Measurements from ENCODE around the gene UTP3. TPM values are rescaled to one million over a fixed set of nuclear protein-coding genes. Genes with fewer than 3 reads are reported as not detected.

Gene UTP3, protein sequence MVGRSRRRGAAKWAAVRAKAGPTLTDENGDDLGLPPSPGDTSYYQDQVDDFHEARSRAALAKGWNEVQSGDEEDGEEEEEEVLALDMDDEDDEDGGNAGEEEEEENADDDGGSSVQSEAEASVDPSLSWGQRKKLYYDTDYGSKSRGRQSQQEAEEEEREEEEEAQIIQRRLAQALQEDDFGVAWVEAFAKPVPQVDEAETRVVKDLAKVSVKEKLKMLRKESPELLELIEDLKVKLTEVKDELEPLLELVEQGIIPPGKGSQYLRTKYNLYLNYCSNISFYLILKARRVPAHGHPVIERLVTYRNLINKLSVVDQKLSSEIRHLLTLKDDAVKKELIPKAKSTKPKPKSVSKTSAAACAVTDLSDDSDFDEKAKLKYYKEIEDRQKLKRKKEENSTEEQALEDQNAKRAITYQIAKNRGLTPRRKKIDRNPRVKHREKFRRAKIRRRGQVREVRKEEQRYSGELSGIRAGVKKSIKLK
- total RNA-seq: 22.0 and 24.2 TPM in 2 replicates

DNA sequence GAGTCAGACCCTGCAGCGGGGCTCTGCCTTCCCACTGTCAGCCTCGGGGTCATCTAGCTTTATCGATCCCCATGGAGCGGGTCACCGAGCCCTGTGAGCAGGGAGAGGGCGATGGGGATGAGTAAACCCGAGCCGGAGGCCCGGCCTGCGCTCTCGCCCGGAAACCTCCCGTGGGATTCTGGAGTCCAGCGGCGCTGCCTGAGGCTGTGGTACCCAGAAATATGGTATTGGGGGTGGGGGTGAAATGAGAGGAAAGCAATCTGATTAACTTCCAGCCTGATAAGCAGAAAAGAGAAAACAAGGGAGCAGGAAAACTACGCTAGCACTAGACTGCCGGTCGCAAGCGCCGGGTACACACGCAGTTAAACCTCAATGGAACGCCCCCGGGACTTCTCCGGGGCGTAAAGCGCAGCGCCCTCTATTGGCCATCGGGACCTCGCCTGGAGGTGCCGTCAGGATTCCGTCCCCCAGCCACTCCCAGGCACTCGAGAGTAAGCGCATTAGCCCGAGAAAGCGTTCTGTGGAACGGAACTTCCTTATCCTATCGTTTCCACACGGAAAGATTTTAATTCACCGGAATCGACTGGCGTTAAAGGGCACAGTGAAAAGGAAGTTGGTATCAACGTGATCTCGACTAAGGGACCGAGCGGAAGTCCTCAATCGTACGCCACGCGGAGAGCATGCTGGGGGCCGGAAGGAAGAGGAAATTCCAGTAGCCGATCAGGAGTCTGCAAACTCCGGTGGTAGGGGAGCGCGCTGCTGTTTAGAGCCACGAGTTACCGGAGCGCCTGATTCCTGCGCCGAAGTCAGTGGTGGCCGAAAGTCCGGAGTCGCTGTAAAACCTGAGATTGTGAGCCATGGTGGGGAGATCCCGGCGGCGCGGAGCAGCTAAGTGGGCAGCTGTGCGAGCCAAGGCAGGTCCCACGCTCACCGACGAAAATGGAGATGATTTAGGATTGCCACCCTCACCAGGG, at the start of gene UTP3:
TSS of gene UTP3 (plus strand) at position 712 of the 974 bp plus-strand sequence. CDS start at position 858, 146 bp downstream.

DNA sequence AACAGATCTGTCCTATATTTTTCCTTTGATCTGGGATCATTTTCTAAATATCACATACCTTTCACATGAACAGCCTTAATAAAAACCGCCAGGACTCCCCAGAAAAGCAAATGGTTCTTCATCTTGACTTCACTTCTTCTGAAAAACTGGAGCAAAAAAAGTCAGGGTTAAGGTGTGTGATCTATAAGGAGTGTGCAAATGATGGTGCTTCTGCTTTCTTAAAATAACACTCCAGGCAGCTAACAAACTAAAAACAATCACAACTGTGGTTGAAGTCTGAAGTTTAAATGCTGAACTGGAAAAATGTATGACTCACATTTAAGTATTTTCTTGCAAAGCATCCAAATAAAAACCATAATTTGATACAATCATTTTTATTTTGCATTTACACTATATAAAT, 22.0 kb upstream of the UTP3 start, which contains the start of gene JCHAIN:
TSS of gene JCHAIN (minus strand) at position 140 of the 400 bp plus-strand sequence. CDS start at position 122, 18 bp downstream.

DNA sequence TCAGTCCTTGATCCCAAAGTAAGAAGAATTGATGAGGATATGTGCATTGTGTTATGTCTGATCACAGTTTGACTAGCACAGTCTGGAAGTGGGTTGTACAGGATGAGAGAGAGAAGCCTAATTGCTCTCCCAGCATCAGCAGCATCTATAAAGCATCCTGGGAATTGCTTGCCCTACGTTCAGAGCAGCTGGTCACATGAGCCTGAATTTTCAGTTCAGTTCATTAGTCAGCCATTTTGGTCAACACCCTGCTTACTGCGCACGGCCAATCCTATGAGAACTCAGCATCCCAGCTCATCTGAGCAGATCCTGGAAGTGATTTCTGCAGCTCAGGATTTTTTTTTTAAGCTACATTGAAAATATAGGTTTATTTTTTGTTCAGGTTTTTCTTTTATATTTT, 33.4 kb downstream of the UTP3 start, which contains the start of gene RUFY3:
TSS of gene RUFY3 (plus strand) at position 218 of the 400 bp plus-strand sequence. CDS start 610 bp downstream, outside the sequence.

Small RNA genes lying within 50 kb of the gene (small RNA-seq; reads per million reads assigned to genes)
- gene RNU6-520P (not detected), gene RNU6-784P (1.4 reads per million, percentile 71 among the genes with 10 or more reads in this experiment)

Other genes starting within 250 kb of the UTP3 start
- not detected in 2 replicates for gene MUC7, start 216.3 kb upstream of the UTP3 start, total RNA-seq
- not detected in 2 replicates for gene AMTN, start 170.0 kb upstream of the UTP3 start, total RNA-seq
- not detected in 2 replicates for gene AMBN, start 96.3 kb upstream of the UTP3 start, total RNA-seq
- gene ENAM, start 59.8 kb upstream of the UTP3 start, total RNA-seq: under 0.01 TPM in 1 of 2 replicates, not detected in the other
- not detected in 2 replicates for gene JCHAIN, start 22.0 kb upstream of the UTP3 start, total RNA-seq
- 36.3 and 50.5 TPM in 2 replicates for gene RUFY3, start 33.4 kb downstream of the UTP3 start, total RNA-seq
- gene GRSF1, start 151.4 kb downstream of the UTP3 start, total RNA-seq: 73.2 and 91.9 TPM in 2 replicates
- gene MOB1B, start 213.8 kb downstream of the UTP3 start, total RNA-seq: 13.4 and 16.5 TPM in 2 replicates

Measured in vein endothelial cell (primary cell).